ENCODE results near the gene PON2.
"Not testable (repeated sequence)": the region's sequence is repeated elsewhere in the genome, so short reads cannot be mapped to it uniquely, and the experiment has no call there.

The PON2 gene

DNA sequence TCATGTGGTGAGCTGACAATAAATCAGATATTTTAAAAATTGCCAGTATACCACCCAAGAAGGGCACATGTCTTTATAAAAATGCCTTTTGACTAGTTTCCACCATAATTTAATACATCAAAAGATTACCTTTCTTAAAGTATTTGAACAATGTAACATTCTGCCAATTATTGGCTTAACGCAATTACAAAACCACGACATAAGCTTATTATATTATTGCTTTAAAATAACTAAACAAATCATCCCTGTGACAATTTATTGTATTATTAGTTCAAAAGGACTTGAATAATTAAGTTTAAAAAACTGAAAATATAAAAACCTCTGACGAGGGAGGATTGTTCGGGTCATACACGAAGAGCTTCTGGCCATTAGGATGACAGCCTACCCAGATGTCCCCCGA lies 29.0 kb downstream of the PON2 start:
- no peak for DNase-seq (ENCODE audit: low read depth in 2 of 2, low spot score in 1 of 2)

DNA sequence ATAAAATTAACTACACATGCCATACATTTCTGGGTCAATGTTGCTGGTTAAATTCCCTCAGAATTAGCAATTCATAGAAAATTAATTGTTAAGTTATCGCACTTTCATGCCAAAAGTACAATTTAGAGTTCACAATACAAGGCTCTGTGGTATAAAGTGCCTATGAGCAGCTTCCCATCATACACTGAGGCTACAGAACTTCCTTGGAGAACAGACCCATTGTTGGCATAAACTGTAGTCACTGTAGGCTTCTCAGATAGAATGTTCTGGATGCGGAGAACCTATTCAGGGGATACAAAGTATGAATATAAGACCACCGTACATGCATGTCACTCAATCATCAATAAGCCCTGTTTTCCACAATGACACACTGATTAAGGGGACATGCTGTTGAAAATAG lies 29.6 kb downstream of the PON2 start:
- no peak for DNase-seq (ENCODE audit: low read depth in 2 of 2, low spot score in 1 of 2)

GRCh38 chr7:95404316-95404865 lies 30.4 kb downstream of the PON2 start:
- DNase-seq (ENCODE audit: low read depth in 2 of 2, low spot score in 1 of 2): no peak

DNA sequence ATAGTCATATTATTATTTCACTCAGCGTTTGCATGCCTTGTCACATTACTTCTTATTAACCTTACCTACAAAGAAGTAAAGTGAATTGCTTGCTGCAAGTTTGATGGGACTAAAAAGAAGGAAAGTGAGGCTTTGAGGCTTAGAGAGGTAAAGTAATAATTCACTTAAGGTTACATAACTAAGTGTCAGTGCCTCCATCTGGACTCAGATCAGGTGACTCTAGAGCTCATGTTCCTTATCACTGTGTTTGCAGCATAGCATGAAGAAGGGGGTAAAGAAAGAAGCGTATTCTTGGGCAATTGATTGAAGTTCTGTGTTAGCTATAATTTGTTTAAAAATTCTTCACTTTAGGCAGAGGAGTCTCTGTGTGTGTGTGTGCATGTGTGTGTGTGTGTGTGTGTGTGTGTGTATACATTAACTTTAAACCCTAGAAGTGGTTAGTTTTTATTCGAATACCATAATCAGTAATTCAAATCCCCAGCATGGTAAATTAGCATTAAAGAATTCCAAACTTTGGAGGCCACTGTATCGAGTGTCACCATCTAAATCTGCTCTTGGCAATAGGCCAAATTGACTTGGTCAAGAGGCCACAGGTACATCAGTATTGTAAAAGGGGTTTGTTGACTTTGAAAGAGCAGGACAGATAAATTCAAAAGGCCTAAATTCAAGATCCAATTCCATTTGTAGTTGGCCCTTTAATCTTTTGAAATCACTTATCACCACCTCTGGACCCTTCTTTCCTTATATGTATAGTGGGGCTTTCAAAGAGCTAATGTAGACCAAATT lies 36.5 kb downstream of the PON2 start:
- no peak for DNase-seq (ENCODE audit: low read depth in 2 of 2, low spot score in 1 of 2)

- DNase-seq (ENCODE audit: low read depth in 2 of 2, low spot score in 1 of 2): no peak
These were observed 37.4 kb downstream of the PON2 start for GRCh38 chr7:95397381-95397780.

GRCh38 chr7:95396136-95397032 lies 38.4 kb downstream of the PON2 start, which contains the start of gene PON3:
Gene PON3 (minus strand): TSS chr7:95396375. CDS start chr7:95396350, 25 bp downstream.
- DNase-seq (ENCODE audit: low read depth in 2 of 2, low spot score in 1 of 2): no peak

- no peak for DNase-seq (ENCODE audit: low read depth in 2 of 2, low spot score in 1 of 2)
These were observed 39.1 kb downstream of the PON2 start for GRCh38 chr7:95395755-95396135.

DNA sequence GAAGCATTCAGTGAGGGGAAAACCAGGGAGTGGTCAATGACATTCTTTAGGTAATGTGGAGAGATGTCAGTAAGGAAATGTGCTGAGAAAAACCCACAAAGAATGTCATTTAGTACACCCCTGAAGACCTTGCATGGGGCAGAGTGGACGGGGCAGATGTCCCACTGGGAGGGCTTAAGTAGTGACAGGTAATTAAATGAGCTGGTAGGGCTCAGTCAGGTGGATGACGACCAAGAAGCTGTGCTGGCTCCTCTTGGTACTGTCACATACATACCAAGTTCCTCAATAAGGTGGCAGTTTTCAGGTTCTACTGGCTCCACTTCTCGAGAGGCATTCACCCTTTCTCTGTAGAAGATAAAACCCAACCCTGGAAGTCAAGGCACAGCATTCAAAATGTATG lies 40.5 kb downstream of the PON2 start:
- no peak for DNase-seq (ENCODE audit: low read depth in 2 of 2, low spot score in 1 of 2)

DNA sequence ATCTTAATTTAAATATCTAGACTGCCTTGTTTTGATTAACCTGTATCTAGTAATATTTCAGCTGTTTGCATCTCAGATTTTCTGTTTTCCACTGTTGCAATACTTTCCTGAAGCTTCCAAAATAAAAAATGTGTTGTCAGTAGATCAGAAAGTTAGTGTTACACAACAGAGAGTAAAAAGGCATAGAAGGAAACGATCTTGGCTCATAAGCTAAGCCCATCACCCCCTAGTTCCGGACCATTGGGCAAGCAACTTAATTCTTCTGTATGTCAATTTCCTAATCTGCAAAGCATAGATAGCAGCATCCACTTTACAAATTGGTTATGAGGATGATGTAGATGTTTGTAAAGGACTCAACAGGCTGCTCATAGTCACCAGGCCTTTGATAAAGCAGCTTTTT lies 43.1 kb downstream of the PON2 start:
- no peak for DNase-seq (ENCODE audit: low read depth in 2 of 2, low spot score in 1 of 2)

- no peak for DNase-seq (ENCODE audit: low read depth in 2 of 2, low spot score in 1 of 2)
These were observed 45.3 kb downstream of the PON2 start for GRCh38 chr7:95389516-95389915.

GRCh38 chr7:95379457-95379856 lies 55.4 kb downstream of the PON2 start:
- DNase-seq (ENCODE audit: low read depth in 2 of 2, low spot score in 1 of 2): not testable (repeated sequence)

DNA sequence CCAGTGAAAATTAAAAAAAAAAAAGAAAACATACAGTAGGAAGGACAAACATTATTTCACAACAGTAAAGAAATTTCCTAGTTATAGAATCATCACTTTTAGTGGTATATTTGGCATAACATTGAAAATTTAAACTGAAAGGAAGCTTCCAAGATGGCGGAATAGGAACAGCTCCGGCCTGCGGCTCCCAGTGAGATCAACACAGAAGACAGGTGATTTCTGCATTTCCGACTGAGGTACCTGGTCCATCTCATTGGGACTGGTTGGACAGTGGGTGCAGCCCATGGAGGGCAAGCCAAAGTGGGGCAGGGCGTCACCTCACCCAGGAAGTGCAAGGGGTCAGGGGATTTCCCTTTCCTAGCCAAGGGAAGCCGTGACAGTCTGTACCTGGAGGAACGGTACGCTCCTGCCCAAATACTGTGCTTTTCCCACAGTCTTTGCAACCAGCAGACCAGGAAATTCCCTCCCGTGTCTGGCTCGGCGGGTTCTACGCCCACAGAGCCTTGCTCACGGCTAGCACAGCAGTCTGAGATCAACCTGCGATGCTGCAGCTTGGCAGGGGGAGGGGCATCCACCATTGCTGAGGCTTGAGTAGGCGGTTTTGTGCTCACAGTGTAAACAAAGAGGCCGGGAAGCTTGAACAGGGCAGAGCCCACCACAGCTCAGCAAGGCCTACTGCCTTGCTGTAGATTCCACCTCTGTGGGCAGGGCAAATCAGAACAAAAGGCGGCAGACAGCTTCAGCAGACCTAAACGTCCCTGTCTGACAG lies 58.0 kb downstream of the PON2 start:
- DNase-seq (ENCODE audit: low read depth in 2 of 2, low spot score in 1 of 2): no peak

- no peak for DNase-seq (ENCODE audit: low read depth in 2 of 2, low spot score in 1 of 2)
These were observed 59.1 kb downstream of the PON2 start for GRCh38 chr7:95375591-95376257.

- no peak for DNase-seq (ENCODE audit: low read depth in 2 of 2, low spot score in 1 of 2)
These were observed 61.5 kb downstream of the PON2 start for GRCh38 chr7:95373323-95373722.

DNA sequence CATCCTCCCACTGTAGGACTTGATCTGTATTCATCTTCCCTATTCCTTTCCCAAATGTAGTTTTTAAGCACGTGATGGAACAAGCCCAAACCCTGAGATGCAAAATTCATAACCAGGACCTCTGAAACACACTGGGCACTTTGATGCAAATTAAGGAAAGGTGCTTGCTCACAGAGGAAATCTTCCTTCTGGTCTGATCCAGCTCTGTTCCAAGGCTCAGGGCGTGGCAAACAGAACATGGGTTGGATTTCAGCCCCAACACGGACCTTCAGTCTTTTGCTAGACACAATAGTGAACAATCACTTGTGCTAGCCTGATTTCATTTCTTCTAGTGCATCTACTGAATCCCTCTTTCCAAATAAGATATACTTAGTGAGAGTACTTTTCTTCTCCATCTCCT lies 66.6 kb downstream of the PON2 start:
- no peak for DNase-seq (ENCODE audit: low read depth in 2 of 2, low spot score in 1 of 2)

- DNase-seq (ENCODE audit: low read depth in 2 of 2, low spot score in 1 of 2): no peak
These were observed 67.2 kb downstream of the PON2 start for GRCh38 chr7:95367606-95368005.

GRCh38 chr7:95365151-95365550 lies 69.7 kb downstream of the PON2 start:
- no peak for DNase-seq (ENCODE audit: low read depth in 2 of 2, low spot score in 1 of 2)

- DNase-seq (ENCODE audit: low read depth in 2 of 2, low spot score in 1 of 2): no peak
These were observed 77.2 kb downstream of the PON2 start for GRCh38 chr7:95357623-95358022.

All from stimulated activated CD8-positive, alpha-beta memory T cell treated with anti-CD3 and anti-CD28 coated beads, Interleukin-4, amount 100 ng/mL, for 4 hours (primary cell).